ENCODE measurements around the gene TRHDE. TPM values are rescaled to one million over a fixed set of nuclear protein-coding genes. Genes with fewer than 3 reads are reported as not detected.

The TRHDE gene
- polyA plus RNA-seq, 1 donor from 2014 or later: 20.6 TPM

- H3K9me3 ChIP-seq (ENCODE audit: low read length): peaks cover 3% of the 10 kb centered on the region
- no peaks in the 10 kb centered on the region for H3K9me2 ChIP-seq (ENCODE audit: insufficient read depth, low read length)
- no peak overlapping the region for H3K9ac ChIP-seq (ENCODE audit: low read length)
- H3K27ac ChIP-seq (ENCODE audit: low read length): no peak overlapping the region
- H2AFZ ChIP-seq (ENCODE audit: low read depth, low read length): no peak overlapping the region
- no peak overlapping the region for H3K4me3 ChIP-seq (ENCODE audit: low read length)
- TF ChIP-seq RAD21 (conservative IDR thresholded peaks at IDR 0.05) (no peak), CTCF (IDR thresholded peaks at IDR 0.05; ENCODE audit: poor library complexity, severe bottlenecking) (no peak), EP300 (conservative IDR thresholded peaks at IDR 0.05; ENCODE audit: poor library complexity, severe bottlenecking) (no peak), EZH2 (IDR thresholded peaks at IDR 0.05; ENCODE audit: borderline replicate concordance, insufficient read depth, low read length, poor library complexity, severe bottlenecking) (no peak), SMC3 (conservative IDR thresholded peaks at IDR 0.05; ENCODE audit: poor library complexity) (no peak), MXI1 (conservative IDR thresholded peaks at IDR 0.05; ENCODE audit: poor library complexity, severe bottlenecking) (no peak), TAF1 (IDR thresholded peaks at IDR 0.05; ENCODE audit: low read depth) (no peak), POLR2AphosphoS5 (IDR thresholded peaks at IDR 0.05) (no peak), REST (IDR thresholded peaks at IDR 0.05; ENCODE audit: borderline replicate concordance) (no peak)
- no peaks in the 10 kb centered on the region for H3F3A ChIP-seq (ENCODE audit: insufficient read depth, low read length, poor library complexity, severe bottlenecking)
- H3K79me2 ChIP-seq (replicated peaks; ENCODE audit: insufficient read depth, low read length): no peaks in the 10 kb centered on the region
- H3K36me3 ChIP-seq (ENCODE audit: insufficient read depth, low read length): no peaks in the 10 kb centered on the region
- no peaks in the 10 kb centered on the region for H4K20me1 ChIP-seq (ENCODE audit: insufficient read depth)
- H3K4me2 ChIP-seq (ENCODE audit: low read length): no peak overlapping the region
- no peaks in the 10 kb centered on the region for H3K27me3 ChIP-seq (ENCODE audit: insufficient read depth, low read depth, low read length)
These were observed 116.2 kb downstream of the TRHDE start for GRCh38 chr12:72388322-72388721.

GRCh38 chr12:72390146-72390545 lies 118.0 kb downstream of the TRHDE start:
- no peak overlapping the region for H3K4me3 ChIP-seq (ENCODE audit: low read length)
- no peak overlapping the region for H3K27ac ChIP-seq (ENCODE audit: low read length)
- no peak overlapping the region for H3K4me2 ChIP-seq (ENCODE audit: low read length)
- no peaks in the 10 kb centered on the region for H3K9me2 ChIP-seq (ENCODE audit: insufficient read depth, low read length)
- H3K36me3 ChIP-seq (ENCODE audit: insufficient read depth, low read length): no peaks in the 10 kb centered on the region
- no peaks in the 10 kb centered on the region for H3K79me2 ChIP-seq (replicated peaks; ENCODE audit: insufficient read depth, low read length)
- H3K9ac ChIP-seq (ENCODE audit: low read length): no peak overlapping the region
- no peak for TF ChIP-seq MXI1 (conservative IDR thresholded peaks at IDR 0.05; ENCODE audit: poor library complexity, severe bottlenecking)
- TF ChIP-seq RAD21 (conservative IDR thresholded peaks at IDR 0.05): no peak
- no peak for TF ChIP-seq REST (IDR thresholded peaks at IDR 0.05; ENCODE audit: borderline replicate concordance)
- no peak for TF ChIP-seq EZH2 (IDR thresholded peaks at IDR 0.05; ENCODE audit: borderline replicate concordance, insufficient read depth, low read length, poor library complexity, severe bottlenecking)
- no peak for TF ChIP-seq CTCF (IDR thresholded peaks at IDR 0.05; ENCODE audit: poor library complexity, severe bottlenecking)
- no peak for TF ChIP-seq SMC3 (conservative IDR thresholded peaks at IDR 0.05; ENCODE audit: poor library complexity)
- no peak for TF ChIP-seq EP300 (conservative IDR thresholded peaks at IDR 0.05; ENCODE audit: poor library complexity, severe bottlenecking)
- TF ChIP-seq TAF1 (IDR thresholded peaks at IDR 0.05; ENCODE audit: low read depth): no peak
- no peak overlapping the region for H2AFZ ChIP-seq (ENCODE audit: low read depth, low read length)
- no peaks in the 10 kb centered on the region for H3F3A ChIP-seq (ENCODE audit: insufficient read depth, low read length, poor library complexity, severe bottlenecking)
- no peaks in the 10 kb centered on the region for H3K27me3 ChIP-seq (ENCODE audit: insufficient read depth, low read depth, low read length)
- H3K9me3 ChIP-seq (ENCODE audit: low read length): peaks cover 3% of the 10 kb centered on the region
- H4K20me1 ChIP-seq (ENCODE audit: insufficient read depth): no peaks in the 10 kb centered on the region
